ENCODE results near the gene SMCO3. TPM values are rescaled to one million over a fixed set of nuclear protein-coding genes. Genes with fewer than 3 reads are reported as not detected.
A peak's percentile ranks its signal among the peaks of the same experiment; 100 is the strongest.

Gene SMCO3
- total and polyA plus RNA-seq, 2 of the 13 experiments (the other 11 are each of a cell fraction or from before 2014, with no cell fraction given), result 0.29 to 0.42 TPM

GRCh38 chr12:14769969-14770495, 44.0 kb downstream of the SMCO3 start (continued):
- TF ChIP-seq NFE2L1 (CRISPR knock-in tag; IDR thresholded peaks at IDR 0.05; ENCODE audit: borderline replicate concordance) (no peak), ZKSCAN1 (IDR thresholded peaks at IDR 0.05; ENCODE audit: low read length) (no peak), AGO1 (IDR thresholded peaks at IDR 0.05; ENCODE audit: low read depth, low read length, poor library complexity, severe bottlenecking) (no peak), ZMAT3 (CRISPR knock-in tag; conservative IDR thresholded peaks at IDR 0.05) (peak; percentile 41; the same call in 1 of the 2 replicates), POLR2AphosphoS2 (IDR thresholded peaks at IDR 0.05; ENCODE audit: low read depth, low read length) (no peak), PRDM10 (CRISPR knock-in tag; IDR thresholded peaks at IDR 0.05; ENCODE audit: low read depth) (peak; percentile 58; the same call in 1 of the 2 replicates), MIXL1 (CRISPR knock-in tag; IDR thresholded peaks at IDR 0.05) (no peak), TP53 (CRISPR knock-in tag; conservative IDR thresholded peaks at IDR 0.05) (no peak; the same call in 1 of the 2 replicates), ZNF784 (CRISPR knock-in tag; IDR thresholded peaks at IDR 0.05; ENCODE audit: borderline replicate concordance) (no peak), RAD21 (CRISPR knock-in tag; IDR thresholded peaks at IDR 0.05) (peak; percentile 60), CCDC6 (CRISPR knock-in tag; IDR thresholded peaks at IDR 0.05) (peak; percentile 29; the same call in 1 of the 2 replicates), HNRNPK (IDR thresholded peaks at IDR 0.05; ENCODE audit: low read depth, low read length, poor library complexity, severe bottlenecking) (no peak), TAF15 (IDR thresholded peaks at IDR 0.05; ENCODE audit: low read depth, low read length, poor library complexity, severe bottlenecking) (no peak), CEBPZ (IDR thresholded peaks at IDR 0.05; ENCODE audit: low read length) (no peak), ZBTB44 (CRISPR knock-in tag; IDR thresholded peaks at IDR 0.05) (no peak), ZNF768 (CRISPR knock-in tag; IDR thresholded peaks at IDR 0.05) (no peak), TCF7 (IDR thresholded peaks at IDR 0.05; ENCODE audit: low read depth) (no peak), SALL1 (CRISPR knock-in tag; IDR thresholded peaks at IDR 0.05) (peak; percentile 51; the same call in 1 of the 2 replicates), ZNF619 (CRISPR knock-in tag; IDR thresholded peaks at IDR 0.05) (no peak), ATF1 (CRISPR knock-in tag; IDR thresholded peaks at IDR 0.05) (no peak; the same call in 1 of the 2 replicates), CEBPG (CRISPR knock-in tag; IDR thresholded peaks at IDR 0.05) (peak; percentile 2; the same call in 1 of the 2 replicates), ZNF335 (CRISPR knock-in tag; IDR thresholded peaks at IDR 0.05) (no peak; the same call in 1 of the 2 replicates), BRD4 (CRISPR knock-in tag; IDR thresholded peaks at IDR 0.05) (no peak; the same call in 1 of the 2 replicates)
